ENCODE data around the gene OSBPL5.
A peak's percentile ranks its signal among the peaks of the same experiment; 100 is the strongest.

The OSBPL5 gene

GRCh38 chr11:3165152-3165705, at the start of gene OSBPL5:
Gene OSBPL5, minus strand, starts transcription at chr11:3165310. Its CDS starts 36,162 bp downstream, at chr11:3129148.
- peak in 2 of 3 experiments; percentile 20 to 55 for DNase-seq (ENCODE audit: low read depth in 3 of 3)

- DNase-seq (ENCODE audit: low read depth in 3 of 3): no peak
These were observed 49.2 kb upstream of the OSBPL5 start for GRCh38 chr11:3214420-3214699.

- DNase-seq (ENCODE audit: low read depth in 3 of 3): no peak
These were observed 48.7 kb upstream of the OSBPL5 start for GRCh38 chr11:3213659-3214419.

GRCh38 chr11:3208272-3208671, 43.2 kb upstream of the OSBPL5 start:
- DNase-seq (ENCODE audit: low read depth in 3 of 3): no peak

GRCh38 chr11:3207526-3208189, 42.5 kb upstream of the OSBPL5 start:
- no peak for DNase-seq (ENCODE audit: low read depth in 3 of 3)

- DNase-seq (ENCODE audit: low read depth in 3 of 3): no peak
These were observed 41.8 kb upstream of the OSBPL5 start for GRCh38 chr11:3206922-3207204.

- no peak for DNase-seq (ENCODE audit: low read depth in 3 of 3)
These were observed 41.2 kb upstream of the OSBPL5 start for GRCh38 chr11:3206156-3206921.

- DNase-seq (ENCODE audit: low read depth in 3 of 3): no peak
These were observed 40.4 kb upstream of the OSBPL5 start for GRCh38 chr11:3205261-3206155.

GRCh38 chr11:3204141-3205015, 39.3 kb upstream of the OSBPL5 start:
- DNase-seq (ENCODE audit: low read depth in 3 of 3): no peak

GRCh38 chr11:3203221-3204043, 38.3 kb upstream of the OSBPL5 start:
- DNase-seq (ENCODE audit: low read depth in 3 of 3): no peak

- DNase-seq (ENCODE audit: low read depth in 3 of 3): no peak
These were observed 37.6 kb upstream of the OSBPL5 start for GRCh38 chr11:3202759-3203158.

GRCh38 chr11:3202305-3202704, 37.2 kb upstream of the OSBPL5 start:
- DNase-seq (ENCODE audit: low read depth in 3 of 3): no peak

- DNase-seq (ENCODE audit: low read depth in 3 of 3): no peak
These were observed 36.6 kb upstream of the OSBPL5 start for GRCh38 chr11:3201677-3202181.

GRCh38 chr11:3201112-3201581, 36.0 kb upstream of the OSBPL5 start:
- DNase-seq (ENCODE audit: low read depth in 3 of 3): no peak

GRCh38 chr11:3200388-3201111, 35.4 kb upstream of the OSBPL5 start:
- no peak for DNase-seq (ENCODE audit: low read depth in 3 of 3)

- DNase-seq (ENCODE audit: low read depth in 3 of 3): no peak
These were observed 34.6 kb upstream of the OSBPL5 start for GRCh38 chr11:3199537-3200295.

- no peak for DNase-seq (ENCODE audit: low read depth in 3 of 3)
These were observed 33.7 kb upstream of the OSBPL5 start for GRCh38 chr11:3198815-3199214.

Data from stimulated activated CD4-positive, alpha-beta T cell treated with anti-CD3 and anti-CD28 coated beads, TNF-alpha, amount 100 ng/mL, for 24 hours (primary cell).